Testis (tissue), 3 donors: ENCODE results near the gene C19orf85. TPM values are rescaled to one million over a fixed set of nuclear protein-coding genes. Genes with fewer than 3 reads are reported as not detected.
A peak's percentile ranks its signal among the peaks of the same experiment; 100 is the strongest.

Source experiments
- DNase-seq: peaks from one replicate; pipeline ENCODE4 v3.0.0-alpha.2; 2019
- H3K27ac ChIP-seq, 2 donors: fragments of 200-600 bp; sonication (generic); one replicate each; pipeline ENCODE4 v1.5.1; 2019
- H3K27me3 ChIP-seq: fragments of 200-600 bp; sonication (generic); one replicate; pipeline ENCODE4 v1.5.1; 2019
- H3K36me3 ChIP-seq: fragments of 200-600 bp; sonication (generic); one replicate; pipeline ENCODE4 v1.5.1; 2017; ENCODE audit warnings: low read depth; ENCODE audit errors: missing control alignments
- H3K4me1 ChIP-seq: fragments of 200-600 bp; sonication (generic); one replicate; pipeline ENCODE4 v1.5.1; 2019
- H3K4me3 ChIP-seq, 2 donors: fragments of 200-600 bp; sonication (generic); one replicate each; pipeline ENCODE4 v1.5.1; 2017 to 2019
- H3K9me3 ChIP-seq: fragments of 200-600 bp; sonication (generic); one replicate; pipeline ENCODE4 v1.5.1; 2017
- POLR2A ChIP-seq: fragments of 450-650 bp; IDR thresholded peaks from one replicate; pipeline ENCODE4 v1.6.1; 2017; ENCODE audit warnings: antibody characterized with exemption, mild to moderate bottlenecking, moderate library complexity
- WGBS, 2 donors: methylation state at CpG; one replicate each; pipeline ENCODE4 v1.1.5; 2018; 5-methylcytosine and 5-hydroxymethylcytosine counted together
- intact Hi-C: fragments of 100-400 bp; cut with DNase I; formaldehyde crosslinking; loops from one replicate; pipeline ENCODE4 v1.15.1; 2023; ENCODE audit warnings: low total_unique reads
- polyA plus RNA-seq: library from polyadenylated mRNA; stranded (reverse); fragments of 350-450 nt; fragmentation: Illumina TruSeq; extraction: RNeasy Lipid Tissue Mini Kit (QIAGEN cat#74804); gene quantifications from one replicate; pipeline ENCODE4 v1.2.3, GENCODE V29; 2014; ENCODE audit warnings: low read depth, low replicate concordance; ENCODE audit not compliant: insufficient read depth
- total RNA-seq, 2 donors: library from RNA; depleted of rRNA; stranded (reverse); fragments of >200 nt; gene quantifications; one replicate each; pipeline ENCODE4 v1.2.3, GENCODE V29; 2016
- TF ChIP-seq, protein P1 (sequence below), 3 experiments: fragments of 450-650 bp in 2 of 3; fragments of 200-600 bp in 1 of 3; sonication (generic) in 1 of 3; IDR thresholded peaks; one replicate each; pipeline ENCODE4 v1.5.1; 2016 to 2019; ENCODE audit warnings: antibody characterized with exemption in 3 of 3, mild to moderate bottlenecking in 2 of 3, moderate library complexity in 1 of 3

Gene C19orf85
- total and polyA plus RNA-seq, 3 donors from 2014 or later, result not detected

GRCh38 chr19:55503502-55504251, 39.1 kb upstream of the C19orf85 start:
- TF ChIP-seq, protein P1, sequence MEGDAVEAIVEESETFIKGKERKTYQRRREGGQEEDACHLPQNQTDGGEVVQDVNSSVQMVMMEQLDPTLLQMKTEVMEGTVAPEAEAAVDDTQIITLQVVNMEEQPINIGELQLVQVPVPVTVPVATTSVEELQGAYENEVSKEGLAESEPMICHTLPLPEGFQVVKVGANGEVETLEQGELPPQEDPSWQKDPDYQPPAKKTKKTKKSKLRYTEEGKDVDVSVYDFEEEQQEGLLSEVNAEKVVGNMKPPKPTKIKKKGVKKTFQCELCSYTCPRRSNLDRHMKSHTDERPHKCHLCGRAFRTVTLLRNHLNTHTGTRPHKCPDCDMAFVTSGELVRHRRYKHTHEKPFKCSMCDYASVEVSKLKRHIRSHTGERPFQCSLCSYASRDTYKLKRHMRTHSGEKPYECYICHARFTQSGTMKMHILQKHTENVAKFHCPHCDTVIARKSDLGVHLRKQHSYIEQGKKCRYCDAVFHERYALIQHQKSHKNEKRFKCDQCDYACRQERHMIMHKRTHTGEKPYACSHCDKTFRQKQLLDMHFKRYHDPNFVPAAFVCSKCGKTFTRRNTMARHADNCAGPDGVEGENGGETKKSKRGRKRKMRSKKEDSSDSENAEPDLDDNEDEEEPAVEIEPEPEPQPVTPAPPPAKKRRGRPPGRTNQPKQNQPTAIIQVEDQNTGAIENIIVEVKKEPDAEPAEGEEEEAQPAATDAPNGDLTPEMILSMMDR (IDR thresholded peaks at IDR 0.05), result peak; percentile 96 to 99 (median 99)
- TF ChIP-seq POLR2A, result no peak
- Histone ChIP-seq H3K27me3 (no peaks in the 10 kb centered on the region), H3K9me3 (no peaks in the 10 kb centered on the region), H3K4me3 (peak overlapping the region; percentile 42 to 47), H3K36me3 (no peaks in the 10 kb centered on the region), H3K27ac (peak overlapping the region; percentile 35 to 48), H3K4me1 (no peaks in the 10 kb centered on the region)
- DNase-seq, result peak; percentile 95
- intact Hi-C loops, result no loop called here
- WGBS, 2 donors, result 19 to 21% methylated on average over 58 to 64 of the region's 64 CpGs

DNA sequence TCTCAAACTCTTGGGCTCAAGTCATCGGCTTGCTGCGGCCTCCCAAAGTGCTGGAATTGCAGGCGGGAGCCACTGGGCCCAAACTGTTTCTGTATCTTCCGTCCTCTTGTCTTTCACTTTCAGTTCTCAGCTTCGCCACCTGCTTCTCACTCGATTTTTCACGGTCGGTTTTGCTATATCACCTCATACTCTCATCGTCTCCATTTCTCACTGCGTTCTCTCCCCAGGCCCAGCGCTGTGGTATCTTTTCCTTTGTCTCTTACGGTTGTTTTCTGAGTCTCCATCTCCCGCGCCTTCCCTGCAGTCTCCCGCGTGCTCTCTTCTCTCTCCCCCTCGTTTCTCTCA, 38.6 kb upstream of the C19orf85 start:
- Histone ChIP-seq H3K27me3 (no peaks in the 10 kb centered on the region), H3K4me1 (no peaks in the 10 kb centered on the region), H3K4me3 (peak overlapping the region; percentile 42 to 47), H3K27ac (peak overlapping the region; percentile 35 to 48), H3K36me3 (no peaks in the 10 kb centered on the region), H3K9me3 (no peaks in the 10 kb centered on the region)
- DNase-seq, result no peak
- TF ChIP-seq, protein P1 (IDR thresholded peaks at IDR 0.05), result no peak
- no peak for TF ChIP-seq POLR2A
- WGBS, 2 donors, result 61 to 77% methylated on average over 17 of the region's 17 CpGs
- intact Hi-C loops, result no loop called here

DNA sequence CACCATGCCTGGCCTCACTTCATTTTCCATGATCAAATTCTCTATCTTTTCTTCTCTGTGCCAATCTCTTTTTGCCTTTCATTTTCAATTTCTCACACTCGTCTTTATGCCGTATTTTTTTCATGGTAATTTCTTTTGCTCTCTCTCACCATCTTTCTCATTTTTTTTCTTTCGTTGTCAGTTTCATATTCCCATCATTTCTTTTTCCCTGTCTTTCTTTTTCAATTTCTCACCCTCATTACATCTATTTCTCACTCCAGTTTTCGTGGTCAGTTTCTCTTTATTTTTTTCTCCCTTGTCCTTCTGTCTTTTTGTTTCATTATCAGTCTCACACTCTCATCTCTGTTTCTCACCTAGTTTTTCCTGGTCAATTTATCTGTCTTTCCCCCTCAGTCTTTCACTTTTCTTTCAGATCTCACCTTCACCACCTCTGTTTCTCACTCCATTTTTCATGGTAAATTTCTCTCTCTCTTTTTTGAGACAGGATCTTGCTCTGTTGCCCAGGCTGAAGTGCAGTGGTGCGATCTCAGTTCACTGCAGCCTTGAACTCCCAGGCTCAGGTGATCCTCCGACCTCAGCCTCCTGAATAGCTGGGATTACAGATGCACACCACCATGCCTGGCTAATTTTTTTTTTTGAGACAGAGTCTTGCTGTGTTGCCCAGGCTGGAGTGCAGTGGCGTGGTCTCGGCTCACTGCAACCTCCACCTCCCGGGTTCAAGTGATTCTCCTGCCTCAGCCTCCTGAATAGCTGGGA, 37.8 kb upstream of the C19orf85 start:
- no peaks in the 10 kb centered on the region for H3K4me1 ChIP-seq
- H3K36me3 ChIP-seq, result no peaks in the 10 kb centered on the region
- no peaks in the 10 kb centered on the region for H3K27me3 ChIP-seq
- 89 to 94% methylated on average over 9 of the region's 9 CpGs for WGBS, 2 donors
- no peak overlapping the region for H3K27ac ChIP-seq
- no peak for DNase-seq
- TF ChIP-seq, protein P1 (IDR thresholded peaks at IDR 0.05), result no peak
- TF ChIP-seq POLR2A, result no peak
- H3K9me3 ChIP-seq, result no peaks in the 10 kb centered on the region
- intact Hi-C loops, result no loop called here
- no peak overlapping the region for H3K4me3 ChIP-seq

GRCh38 chr19:55500368-55500952, 35.9 kb upstream of the C19orf85 start:
- intact Hi-C loops, result no loop called here
- H3K9me3 ChIP-seq, result no peaks in the 10 kb centered on the region
- H3K4me3 ChIP-seq, result no peak overlapping the region
- no peak overlapping the region for H3K27ac ChIP-seq
- H3K4me1 ChIP-seq, result no peaks in the 10 kb centered on the region
- H3K36me3 ChIP-seq, result no peaks in the 10 kb centered on the region
- H3K27me3 ChIP-seq, result no peaks in the 10 kb centered on the region
- WGBS, 2 donors, result 96 to 97% methylated on average over 15 to 26 of the region's 26 CpGs
- TF ChIP-seq, protein P1 (IDR thresholded peaks at IDR 0.05), result no peak
- no peak for DNase-seq
